HL-60 (cell line): ENCODE measurements around the gene NPSR1.

ENCODE experiments used
- DNase-seq, 2 experiments: peaks; one replicate each; pipeline ENCODE4 v3.0.0-alpha.2; 2010 to 2020; ENCODE audit warnings: low read depth in 1 of 2, low spot score in 1 of 2
- H3K27ac ChIP-seq: fragments of 250-450 bp; sonication (Bioruptor Pico); replicated peaks from 2 replicates; pipeline ENCODE4 v1.5.1; 2020; ENCODE audit warnings: mild to moderate bottlenecking, moderate library complexity
- H3K27me3 ChIP-seq: fragments of 250-450 bp; sonication (Bioruptor Pico); 2 replicates; pipeline ENCODE4 v1.5.1; 2021; ENCODE audit warnings: mild to moderate bottlenecking, moderate library complexity; ENCODE audit not compliant: insufficient read depth, poor library complexity, severe bottlenecking
- H3K4me3 ChIP-seq: replicated peaks from 2 replicates; pipeline ENCODE4 v1.5.1; 2011; ENCODE audit warnings: mild to moderate bottlenecking, control low read depth, low read length; ENCODE audit not compliant: insufficient read depth
- CTCF ChIP-seq: IDR thresholded peaks from one replicate; pipeline ENCODE4 v1.5.1; 2011; ENCODE audit warnings: low read length, control low read depth, inconsistent platforms; ENCODE audit not compliant: insufficient read depth
- GABPA ChIP-seq: IDR thresholded peaks from 2 replicates; pipeline ENCODE4 v1.6.1; 2012; ENCODE audit warnings: low read depth
- POLR2AphosphoS5 ChIP-seq: IDR thresholded peaks from 2 replicates; pipeline ENCODE4 v1.6.1; 2012; ENCODE audit warnings: low read depth
- REST ChIP-seq: IDR thresholded peaks from 2 replicates; pipeline ENCODE4 v1.6.1; 2012; ENCODE audit warnings: low read depth; ENCODE audit not compliant: insufficient replicate concordance
- SPI1 ChIP-seq: IDR thresholded peaks from 2 replicates; pipeline ENCODE4 v1.6.1; 2012; ENCODE audit warnings: low read depth, mild to moderate bottlenecking, borderline replicate concordance

The NPSR1 gene

GRCh38 chr7:34845666-34846361 lies 187.8 kb downstream of the NPSR1 start:
- H3K27me3 ChIP-seq: no peaks in the 10 kb centered on the region
- no peak for DNase-seq
- H3K4me3 ChIP-seq: no peak overlapping the region
- H3K27ac ChIP-seq: no peak overlapping the region
- TF ChIP-seq REST (no peak), GABPA (no peak), SPI1 (no peak), CTCF (no peak), POLR2AphosphoS5 (no peak)

- TF ChIP-seq REST: no peak
- no peak for TF ChIP-seq POLR2AphosphoS5
- no peak for TF ChIP-seq GABPA
- TF ChIP-seq CTCF: no peak
- TF ChIP-seq SPI1: no peak
- no peaks in the 10 kb centered on the region for H3K27me3 ChIP-seq
- no peak for DNase-seq
- no peak overlapping the region for H3K4me3 ChIP-seq
- H3K27ac ChIP-seq: no peak overlapping the region
Measured at GRCh38 chr7:34846976-34847375, 189.0 kb downstream of the NPSR1 start.

GRCh38 chr7:34848670-34849069 lies 190.7 kb downstream of the NPSR1 start:
- TF ChIP-seq POLR2AphosphoS5: no peak
- TF ChIP-seq GABPA: no peak
- TF ChIP-seq CTCF: no peak
- no peak for TF ChIP-seq SPI1
- no peak for TF ChIP-seq REST
- no peak for DNase-seq

More at GRCh38 chr7:34848670-34849069, 190.7 kb downstream of the NPSR1 start:
- H3K4me3 ChIP-seq: no peak overlapping the region
- no peaks in the 10 kb centered on the region for H3K27me3 ChIP-seq
- H3K27ac ChIP-seq: no peak overlapping the region
